HEK293 (cell line): ENCODE results near the gene ADAMTSL2.

Experiments used
- CTCF ChIA-PET: fragments of 350-600 bp; formaldehyde crosslinking; extraction: SDS; loops from one replicate; lab custom pipeline; 2021; ENCODE audit warnings: antibody characterized with exemption; lab: Yijun Ruan, JAX
- POLR2A ChIA-PET: fragments of 300-600 bp; formaldehyde crosslinking; extraction: SDS; loops from one replicate; lab custom pipeline; 2020; ENCODE audit warnings: antibody characterized with exemption, inconsistent platforms; lab: Yijun Ruan, JAX
- H3K27ac ChIP-seq: fragments of 200-500 bp; sonication (Bioruptor generic); 2 replicates; pipeline ENCODE4 v1.5.1; 2014; ENCODE audit warnings: low read depth, low read length, control low read depth, inconsistent platforms; ENCODE audit errors: extremely low read depth
- H3K36me3 ChIP-seq, 2 experiments: fragments of 200-500 bp in 1 of 2; sonication (Bioruptor generic) in 1 of 2; 1 replicate in 1 of 2; 2 replicates in 1 of 2; pipeline ENCODE4 v1.5.1; 2014 to 2017; ENCODE audit warnings: inconsistent platforms in 2 of 2, low read length in 2 of 2; ENCODE audit not compliant: control insufficient read depth in 2 of 2, insufficient read depth in 1 of 2
- H3K4me1 ChIP-seq: fragments of 200-500 bp; sonication (Bioruptor generic); 2 replicates; pipeline ENCODE4 v1.5.1; 2014; ENCODE audit warnings: mild to moderate bottlenecking, low read length, inconsistent platforms; ENCODE audit not compliant: control insufficient read depth, insufficient read depth
- H3K4me3 ChIP-seq: 2 replicates; pipeline ENCODE4 v1.5.1; 2011; ENCODE audit warnings: low read depth, mild to moderate bottlenecking, control low read depth, low read length, moderate library complexity
- H3K9me3 ChIP-seq: fragments of 200-500 bp; sonication (Bioruptor generic); 2 replicates; pipeline ENCODE4 v1.5.1; 2014; ENCODE audit warnings: low read depth, low read length, inconsistent platforms; ENCODE audit not compliant: control insufficient read depth, insufficient read depth
- REST ChIP-seq: fragments of 450-650 bp; formaldehyde crosslinking; IDR thresholded peaks from 2 replicates; pipeline ENCODE4 v1.5.1; 2016; ENCODE audit warnings: missing biosample characterization, missing genetic modification characterization
- SCRT2 ChIP-seq: fragments of 450-650 bp; formaldehyde crosslinking; IDR thresholded peaks from 2 replicates; pipeline ENCODE4 v1.5.1; 2016; ENCODE audit warnings: missing biosample characterization, missing genetic modification characterization
- TCF7L2 ChIP-seq: IDR thresholded peaks from 2 replicates; pipeline ENCODE4 v1.6.1; 2011; ENCODE audit warnings: low read depth, mild to moderate bottlenecking, inconsistent platforms, low read length, moderate library complexity, borderline replicate concordance
- YY1 ChIP-seq: fragments of 450-650 bp; formaldehyde crosslinking; IDR thresholded peaks from 2 replicates; pipeline ENCODE4 v1.5.1; 2018; ENCODE audit warnings: missing biosample characterization, missing genetic modification characterization
- ZFP37 ChIP-seq: fragments of 450-650 bp; formaldehyde crosslinking; IDR thresholded peaks from 2 replicates; pipeline ENCODE4 v1.5.1; 2016; ENCODE audit warnings: missing biosample characterization, missing genetic modification characterization
- ZNF112 ChIP-seq: fragments of 450-650 bp; formaldehyde crosslinking; IDR thresholded peaks from 2 replicates; pipeline ENCODE4 v1.5.0; 2017; ENCODE audit warnings: missing biosample characterization, missing genetic modification characterization
- ZNF133 ChIP-seq: fragments of 450-650 bp; formaldehyde crosslinking; IDR thresholded peaks from 2 replicates; pipeline ENCODE4 v1.5.1; 2016; ENCODE audit warnings: missing biosample characterization, missing genetic modification characterization
- ZNF292 ChIP-seq: fragments of 450-650 bp; formaldehyde crosslinking; IDR thresholded peaks from 2 replicates; pipeline ENCODE4 v1.5.1; 2016; ENCODE audit warnings: low read depth, missing biosample characterization, missing genetic modification characterization, borderline replicate concordance
- ZNF362 ChIP-seq: fragments of 450-650 bp; formaldehyde crosslinking; IDR thresholded peaks from 2 replicates; pipeline ENCODE4 v1.5.1; 2016; ENCODE audit warnings: missing biosample characterization, missing genetic modification characterization
- ZNF366 ChIP-seq: fragments of 450-650 bp; formaldehyde crosslinking; conservative IDR thresholded peaks from 2 replicates; pipeline ENCODE4 v1.5.1; 2016; ENCODE audit warnings: missing biosample characterization, missing genetic modification characterization
- ZNF530 ChIP-seq: fragments of 450-650 bp; formaldehyde crosslinking; IDR thresholded peaks from 2 replicates; pipeline ENCODE4 v1.5.1; 2016; ENCODE audit warnings: low read depth, missing biosample characterization, missing genetic modification characterization
- ZNF571 ChIP-seq: fragments of 450-650 bp; formaldehyde crosslinking; IDR thresholded peaks from 2 replicates; pipeline ENCODE4 v1.5.0; 2017; ENCODE audit warnings: missing biosample characterization, missing genetic modification characterization
- ZNF677 ChIP-seq: fragments of 450-650 bp; IDR thresholded peaks from 2 replicates; pipeline ENCODE4 v1.5.0; 2018; ENCODE audit warnings: missing biosample characterization, mild to moderate bottlenecking, missing genetic modification characterization, moderate library complexity
- ZNF707 ChIP-seq: fragments of 450-650 bp; formaldehyde crosslinking; IDR thresholded peaks from 2 replicates; pipeline ENCODE4 v1.5.1; 2016; ENCODE audit warnings: missing biosample characterization, missing genetic modification characterization
- ZNF792 ChIP-seq: fragments of 450-650 bp; formaldehyde crosslinking; IDR thresholded peaks from 2 replicates; pipeline ENCODE4 v1.5.1; 2016; ENCODE audit warnings: missing biosample characterization, missing genetic modification characterization
- TF ChIP-seq, protein P1 (sequence below): fragments of 450-650 bp; formaldehyde crosslinking; IDR thresholded peaks from 2 replicates; pipeline ENCODE4 v1.5.1; 2016; ENCODE audit warnings: missing biosample characterization, missing genetic modification characterization

ADAMTSL2 gene

DNA sequence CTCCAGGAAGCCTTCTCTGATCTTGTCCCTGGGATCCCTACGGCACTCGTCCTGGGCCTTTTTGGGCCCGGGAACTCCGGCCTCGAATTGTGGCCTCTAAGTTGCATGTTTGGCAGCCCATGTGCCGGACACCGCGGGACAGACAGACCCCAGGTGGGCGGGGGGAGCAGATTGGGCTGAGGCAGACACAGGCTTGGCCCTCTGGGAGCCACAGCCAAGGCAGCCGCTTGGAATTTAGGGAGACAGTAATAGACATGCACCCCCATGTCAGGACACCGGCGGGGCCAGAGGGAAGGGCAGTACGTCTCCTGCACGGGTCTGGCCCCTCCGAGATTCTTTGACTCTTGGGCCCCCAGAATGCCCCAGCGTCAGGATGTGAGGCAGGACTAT lies 36.2 kb downstream of the ADAMTSL2 start:
- Histone ChIP-seq H3K36me3 (no peaks in the 10 kb centered on the region), H3K4me3 (no peak overlapping the region), H3K27ac (no peak overlapping the region), H3K9me3 (no peaks in the 10 kb centered on the region), H3K4me1 (no peaks in the 10 kb centered on the region)
- POLR2A ChIA-PET = interaction anchor here (0.5 kb wide), 1 partner anchor 11 kb away, joined by 3 read pairs; no protein-coding TSS in a partner anchor
- no peak for TF ChIP-seq ZNF792 (tag by site-specific recombination)
- CTCF ChIA-PET = interaction anchor here (0.6 to 1.7 kb wide), 2 partner anchors 11 to 15 kb away, joined by 3 read pairs; no protein-coding TSS in a partner anchor

- Histone ChIP-seq H3K4me3 (no peak overlapping the region), H3K27ac (no peak overlapping the region)
- POLR2A ChIA-PET = no interaction called here
- TF ChIP-seq ZNF292 = no peak
- TF ChIP-seq TCF7L2 = no peak
- TF ChIP-seq REST (tag by site-specific recombination) = no peak
- no peak for TF ChIP-seq ZFP37 (tag by site-specific recombination)
- TF ChIP-seq, protein P1, sequence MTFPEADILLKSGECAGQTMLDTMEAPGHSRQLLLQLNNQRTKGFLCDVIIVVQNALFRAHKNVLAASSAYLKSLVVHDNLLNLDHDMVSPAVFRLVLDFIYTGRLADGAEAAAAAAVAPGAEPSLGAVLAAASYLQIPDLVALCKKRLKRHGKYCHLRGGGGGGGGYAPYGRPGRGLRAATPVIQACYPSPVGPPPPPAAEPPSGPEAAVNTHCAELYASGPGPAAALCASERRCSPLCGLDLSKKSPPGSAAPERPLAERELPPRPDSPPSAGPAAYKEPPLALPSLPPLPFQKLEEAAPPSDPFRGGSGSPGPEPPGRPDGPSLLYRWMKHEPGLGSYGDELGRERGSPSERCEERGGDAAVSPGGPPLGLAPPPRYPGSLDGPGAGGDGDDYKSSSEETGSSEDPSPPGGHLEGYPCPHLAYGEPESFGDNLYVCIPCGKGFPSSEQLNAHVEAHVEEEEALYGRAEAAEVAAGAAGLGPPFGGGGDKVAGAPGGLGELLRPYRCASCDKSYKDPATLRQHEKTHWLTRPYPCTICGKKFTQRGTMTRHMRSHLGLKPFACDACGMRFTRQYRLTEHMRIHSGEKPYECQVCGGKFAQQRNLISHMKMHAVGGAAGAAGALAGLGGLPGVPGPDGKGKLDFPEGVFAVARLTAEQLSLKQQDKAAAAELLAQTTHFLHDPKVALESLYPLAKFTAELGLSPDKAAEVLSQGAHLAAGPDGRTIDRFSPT = no peak
- no peak for TF ChIP-seq ZNF112
- no peak for TF ChIP-seq YY1 (tag by site-specific recombination)
- TF ChIP-seq ZNF133 (tag by site-specific recombination) = no peak
- no peak for TF ChIP-seq ZNF571 (tag by site-specific recombination)
- TF ChIP-seq ZNF362 (tag by site-specific recombination) = no peak
- no peak for TF ChIP-seq SCRT2 (tag by site-specific recombination)
- TF ChIP-seq ZNF366 (tag by site-specific recombination) = no peak
- no peak for TF ChIP-seq ZNF530 (tag by site-specific recombination)
- TF ChIP-seq ZNF707 (tag by site-specific recombination) = no peak
- TF ChIP-seq ZNF677 = no peak
- TF ChIP-seq, all 188 proteins: peak for 0
- H3K36me3 ChIP-seq = no peaks in the 10 kb centered on the region
- H3K4me1 ChIP-seq = no peaks in the 10 kb centered on the region
- H3K9me3 ChIP-seq = no peaks in the 10 kb centered on the region
- CTCF ChIA-PET = interaction anchor here (1.7 kb wide), 1 partner anchor 10 kb away, joined by 3 read pairs; no protein-coding TSS in a partner anchor
Observed at GRCh38 chr9:133571391-133571890, 36.9 kb downstream of the ADAMTSL2 start.
